Parathyroid adenoma (tissue), 2 donors: ENCODE results near the gene PPP6R2.

ENCODE experiments used
- H2AFZ ChIP-seq: fragments of 300-600 bp; sonication (generic); one replicate; pipeline ENCODE4 v1.7.0; 2017; ENCODE audit warnings: antibody characterized with exemption, mild to moderate bottlenecking
- H3K27ac ChIP-seq: fragments of 300-600 bp; sonication (generic); one replicate; pipeline ENCODE4 v1.7.0; 2017
- H3K27me3 ChIP-seq: fragments of 300-600 bp; sonication (generic); one replicate; pipeline ENCODE4 v1.7.0; 2017; ENCODE audit warnings: low read length; ENCODE audit not compliant: control insufficient read depth, insufficient read depth
- H3K36me3 ChIP-seq: fragments of 300-600 bp; sonication (generic); one replicate; pipeline ENCODE4 v1.7.0; 2017; ENCODE audit warnings: low read length; ENCODE audit not compliant: control insufficient read depth, insufficient read depth
- H3K4me1 ChIP-seq: fragments of 300-600 bp; sonication (generic); one replicate; pipeline ENCODE4 v1.7.0; 2017; ENCODE audit warnings: control low read depth
- H3K4me2 ChIP-seq: fragments of 300-600 bp; sonication (generic); one replicate; pipeline ENCODE4 v1.7.0; 2017; ENCODE audit warnings: low read length
- H3K4me3 ChIP-seq: fragments of 300-600 bp; sonication (generic); one replicate; pipeline ENCODE4 v1.7.0; 2017; ENCODE audit warnings: low read depth, low read length
- H3K79me2 ChIP-seq: fragments of 300-600 bp; sonication (generic); one replicate; pipeline ENCODE4 v1.7.0; 2017; ENCODE audit warnings: control low read depth
- H3K9ac ChIP-seq: fragments of 300-600 bp; sonication (generic); one replicate; pipeline ENCODE4 v1.7.0; 2017; ENCODE audit warnings: mild to moderate bottlenecking
- H3K9me3 ChIP-seq: fragments of 300-600 bp; sonication (generic); one replicate; pipeline ENCODE4 v1.7.0; 2017; ENCODE audit warnings: low read length; ENCODE audit not compliant: control insufficient read depth
- CTCF ChIP-seq: fragments of 300-600 bp; sonication (generic); IDR thresholded peaks from one replicate; pipeline ENCODE4 v1.7.0; 2017; ENCODE audit warnings: antibody characterized with exemption, mild to moderate bottlenecking
- donor health status: primary hyperparathyroidism.

PPP6R2 gene

GRCh38 chr22:50487290-50488005 lies 144.3 kb downstream of the PPP6R2 start:
- no peaks in the 10 kb centered on the region for H3K27me3 ChIP-seq

GRCh38 chr22:50488006-50488677 lies 145.0 kb downstream of the PPP6R2 start:
- Histone ChIP-seq H2AFZ (no peak overlapping the region), H3K9ac (no peak overlapping the region), H3K36me3 (no peaks in the 10 kb centered on the region), H3K79me2 (no peaks in the 10 kb centered on the region), H3K4me1 (no peaks in the 10 kb centered on the region), H3K27me3 (no peaks in the 10 kb centered on the region), H3K9me3 (no peaks in the 10 kb centered on the region), H3K27ac (no peak overlapping the region), H3K4me2 (no peak overlapping the region), H3K4me3 (no peak overlapping the region)
- TF ChIP-seq CTCF: no peak

More at GRCh38 chr22:50487290-50488005, 144.3 kb downstream of the PPP6R2 start:
- Histone ChIP-seq H3K4me3 (no peak overlapping the region), H3K79me2 (no peaks in the 10 kb centered on the region), H3K4me1 (no peaks in the 10 kb centered on the region), H3K9me3 (no peaks in the 10 kb centered on the region), H3K9ac (no peak overlapping the region), H2AFZ (no peak overlapping the region), H3K36me3 (no peaks in the 10 kb centered on the region), H3K4me2 (no peak overlapping the region), H3K27ac (no peak overlapping the region)
- no peak for TF ChIP-seq CTCF

GRCh38 chr22:50488886-50489285 lies 145.8 kb downstream of the PPP6R2 start:
- H3K79me2 ChIP-seq: no peaks in the 10 kb centered on the region
- H3K27me3 ChIP-seq: no peaks in the 10 kb centered on the region
- H3K4me2 ChIP-seq: no peak overlapping the region

GRCh38 chr22:50489363-50490243 lies 146.5 kb downstream of the PPP6R2 start:
- Histone ChIP-seq H3K4me2 (no peak overlapping the region), H3K4me3 (no peak overlapping the region), H3K27me3 (no peaks in the 10 kb centered on the region), H3K4me1 (no peaks in the 10 kb centered on the region), H3K79me2 (no peaks in the 10 kb centered on the region), H2AFZ (no peak overlapping the region), H3K36me3 (no peaks in the 10 kb centered on the region), H3K9me3 (no peaks in the 10 kb centered on the region), H3K27ac (no peak overlapping the region), H3K9ac (no peak overlapping the region)
- TF ChIP-seq CTCF: no peak

More at GRCh38 chr22:50488886-50489285, 145.8 kb downstream of the PPP6R2 start:
- no peak overlapping the region for H2AFZ ChIP-seq
- no peak for TF ChIP-seq CTCF
- H3K27ac ChIP-seq: no peak overlapping the region
- H3K9ac ChIP-seq: no peak overlapping the region
- no peaks in the 10 kb centered on the region for H3K9me3 ChIP-seq
- H3K4me1 ChIP-seq: no peaks in the 10 kb centered on the region
- H3K36me3 ChIP-seq: no peaks in the 10 kb centered on the region
- no peak overlapping the region for H3K4me3 ChIP-seq
